Endometrium (tissue), 2 donors: Measurements from ENCODE around the gene CTTNBP2NL.
"Not testable (repeated sequence)": the region's sequence is repeated elsewhere in the genome, so short reads cannot be mapped to it uniquely, and the experiment has no call there.

Source experiments
- FAIRE-seq: peaks from 2 replicates; lab custom pipeline; 2012; peaks lifted over from hg19 to GRCh38; lab: Jason Lieb, UNC
- donor health status: control.
- donor health status: control.

CTTNBP2NL gene

GRCh38 chr1:112465122-112465521 lies 69.1 kb downstream of the CTTNBP2NL start:
- FAIRE-seq = no peak

- FAIRE-seq = peak; percentile 21
These were observed 70.2 kb downstream of the CTTNBP2NL start for GRCh38 chr1:112466078-112466660.

GRCh38 chr1:112470324-112470723 lies 74.3 kb downstream of the CTTNBP2NL start:
- not testable (repeated sequence) for FAIRE-seq

- FAIRE-seq = no peak
These were observed 75.0 kb downstream of the CTTNBP2NL start for GRCh38 chr1:112470966-112471365.

- no peak for FAIRE-seq
These were observed 76.1 kb downstream of the CTTNBP2NL start for GRCh38 chr1:112472142-112472541.

GRCh38 chr1:112477550-112477949 lies 81.5 kb downstream of the CTTNBP2NL start:
- no peak for FAIRE-seq

- no peak for FAIRE-seq
These were observed 82.3 kb downstream of the CTTNBP2NL start for GRCh38 chr1:112478314-112478713.

- not testable (repeated sequence) for FAIRE-seq
These were observed 90.0 kb downstream of the CTTNBP2NL start for GRCh38 chr1:112486063-112486462.

- FAIRE-seq = not testable (repeated sequence)
These were observed 91.7 kb downstream of the CTTNBP2NL start for GRCh38 chr1:112487686-112488085.

- no peak for FAIRE-seq
These were observed 92.1 kb downstream of the CTTNBP2NL start for GRCh38 chr1:112488141-112488540.

GRCh38 chr1:112492076-112492475 lies 96.1 kb downstream of the CTTNBP2NL start:
- FAIRE-seq = no peak

- FAIRE-seq = no peak
These were observed 97.3 kb downstream of the CTTNBP2NL start for GRCh38 chr1:112493351-112493750.

GRCh38 chr1:112496290-112496689 lies 100.3 kb downstream of the CTTNBP2NL start:
- no peak for FAIRE-seq

GRCh38 chr1:112501810-112502641 lies 106.0 kb downstream of the CTTNBP2NL start:
- no peak for FAIRE-seq

- FAIRE-seq = no peak
These were observed 106.8 kb downstream of the CTTNBP2NL start for GRCh38 chr1:112502826-112503225.

- no peak for FAIRE-seq
These were observed 108.1 kb downstream of the CTTNBP2NL start for GRCh38 chr1:112504001-112504660.

GRCh38 chr1:112504661-112505399 lies 108.8 kb downstream of the CTTNBP2NL start:
- no peak for FAIRE-seq

GRCh38 chr1:112505400-112505785 lies 109.4 kb downstream of the CTTNBP2NL start:
- no peak for FAIRE-seq

GRCh38 chr1:112505878-112506277 lies 109.9 kb downstream of the CTTNBP2NL start:
- FAIRE-seq = no peak

- no peak for FAIRE-seq
These were observed 110.3 kb downstream of the CTTNBP2NL start for GRCh38 chr1:112506306-112506705.

- no peak for FAIRE-seq
These were observed 110.7 kb downstream of the CTTNBP2NL start for GRCh38 chr1:112506731-112507130.

- FAIRE-seq = no peak
These were observed 111.3 kb downstream of the CTTNBP2NL start for GRCh38 chr1:112507336-112507735.

- no peak for FAIRE-seq
These were observed 111.9 kb downstream of the CTTNBP2NL start for GRCh38 chr1:112507921-112508277.
